GM13977 (cell line): ENCODE measurements around the gene KCNQ1.

Source experiments
- DNase-seq: peaks from one replicate; pipeline ENCODE4 v3.0.0; 2012; ENCODE audit warnings: low spot score
- CTCF ChIP-seq: IDR thresholded peaks from 2 replicates; pipeline ENCODE4 v1.5.1; 2012; ENCODE audit warnings: mild to moderate bottlenecking, control low read depth; ENCODE audit not compliant: insufficient read depth; ENCODE audit errors: extremely low read depth, missing control alignments
- in situ Hi-C: fragments of 300-500 bp; cut with MboI; formaldehyde crosslinking; loops from one replicate; pipeline ENCODE4 v1.12.0; 2022; ENCODE audit warnings: low sequenced_read_pairs, low pct_unique_long_range_greater_than_20kb, mixed read lengths, inconsistent platforms; ENCODE audit not compliant: unreplicated experiment

The KCNQ1 gene

GRCh38 chr11:2519862-2520735, 75.3 kb downstream of the KCNQ1 start:
- TF ChIP-seq CTCF: no peak
- in situ Hi-C loops: no loop called here
- DNase-seq: no peak

DNA sequence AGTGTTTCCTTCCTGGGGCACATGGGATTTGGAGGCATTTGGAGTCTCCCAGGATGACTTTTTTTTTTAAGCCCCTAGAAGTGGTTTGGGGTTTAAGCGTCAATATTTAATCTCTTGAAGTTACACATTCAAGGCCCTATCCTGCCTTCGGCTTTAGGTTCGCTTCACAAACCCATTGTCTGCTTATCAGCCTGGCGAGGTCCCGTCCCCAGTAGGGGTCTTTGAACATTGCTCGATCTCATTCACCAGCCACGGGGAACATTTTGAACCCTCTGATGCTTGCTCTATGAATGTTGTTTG, 75.9 kb downstream of the KCNQ1 start:
- DNase-seq: no peak
- no peak for TF ChIP-seq CTCF
- in situ Hi-C loops: no loop called here

GRCh38 chr11:2521081-2521732, 76.4 kb downstream of the KCNQ1 start:
- DNase-seq: no peak
- no peak for TF ChIP-seq CTCF
- in situ Hi-C loops: no loop called here

DNA sequence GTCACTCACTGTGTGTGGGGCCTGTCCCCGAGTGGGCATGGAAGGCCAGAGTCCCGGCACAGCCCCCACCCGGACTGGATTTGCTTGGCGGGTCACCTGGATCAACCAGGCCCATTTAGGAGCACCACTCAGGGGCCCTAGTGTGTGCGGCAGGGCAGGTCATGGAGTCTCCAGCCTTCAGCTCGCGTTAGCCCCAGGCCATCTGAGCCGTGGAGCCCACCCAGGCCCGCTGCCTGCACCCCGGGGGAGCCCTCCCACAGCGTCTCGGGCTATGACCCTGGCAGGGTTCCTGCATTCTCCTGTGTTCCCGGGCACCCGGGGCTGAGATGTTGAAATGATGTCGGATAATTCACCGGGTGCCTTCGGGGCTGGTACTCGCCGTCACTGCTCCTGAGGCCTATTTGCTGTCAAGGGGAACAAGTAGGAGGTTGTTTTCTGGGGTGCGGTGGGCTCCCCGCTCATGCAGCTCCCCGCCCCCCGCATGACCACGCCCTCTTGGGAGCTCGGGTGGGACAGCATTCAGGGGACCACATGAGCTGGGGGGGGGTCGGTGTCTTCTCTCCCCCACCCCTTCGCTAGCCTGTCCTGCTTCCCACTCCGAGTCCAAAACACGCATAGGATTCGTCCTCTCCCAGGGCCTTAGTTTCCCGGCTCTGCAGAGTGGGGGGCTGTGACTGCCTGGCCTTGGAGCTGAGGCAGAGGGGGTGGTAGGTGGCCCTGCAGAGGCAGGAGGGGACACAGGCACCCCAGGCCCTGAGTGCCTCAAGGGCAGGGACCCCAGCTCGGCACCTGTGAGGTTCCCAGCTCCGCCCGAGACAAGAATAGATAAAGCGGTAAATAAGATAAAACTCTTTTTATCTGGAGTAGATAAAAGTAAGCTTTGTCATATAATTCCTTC, 77.2 kb downstream of the KCNQ1 start:
- in situ Hi-C loops: no loop called here
- DNase-seq: no peak
- no peak for TF ChIP-seq CTCF

- no peak for DNase-seq
- no peak for TF ChIP-seq CTCF
- in situ Hi-C loops: no loop called here
These were observed 77.9 kb downstream of the KCNQ1 start for GRCh38 chr11:2522631-2523255.

- in situ Hi-C loops: no loop called here
- no peak for TF ChIP-seq CTCF
- DNase-seq: no peak
These were observed 79.1 kb downstream of the KCNQ1 start for GRCh38 chr11:2523821-2524391.
